HG03159 (cell line): ENCODE data around the gene STAT4.

Source experiments
- ATAC-seq: cut with Tn5 transposase; IDR thresholded peaks from one replicate; pipeline ENCODE4 v1.9.1; 2021; ENCODE audit warnings: mild to moderate bottlenecking, moderate library complexity; ENCODE audit not compliant: unreplicated experiment

Gene STAT4

DNA sequence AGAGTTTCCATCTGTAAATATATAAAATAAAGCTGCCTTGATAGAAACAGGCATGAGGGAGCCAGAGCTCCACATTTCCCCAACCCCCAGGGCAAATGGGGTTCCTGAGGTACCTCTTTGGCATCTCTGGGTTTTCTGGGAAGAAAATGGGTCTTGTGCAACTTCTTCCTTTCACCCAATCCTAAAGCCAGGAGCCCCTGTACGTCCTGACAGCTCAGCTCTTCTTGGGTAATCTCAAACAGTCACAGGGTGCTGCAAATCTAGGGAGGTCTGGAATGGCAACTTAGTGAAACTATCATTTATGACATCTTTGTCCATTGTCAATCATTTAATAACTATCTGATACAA lies 100.2 kb downstream of the STAT4 start:
- no peak for ATAC-seq

DNA sequence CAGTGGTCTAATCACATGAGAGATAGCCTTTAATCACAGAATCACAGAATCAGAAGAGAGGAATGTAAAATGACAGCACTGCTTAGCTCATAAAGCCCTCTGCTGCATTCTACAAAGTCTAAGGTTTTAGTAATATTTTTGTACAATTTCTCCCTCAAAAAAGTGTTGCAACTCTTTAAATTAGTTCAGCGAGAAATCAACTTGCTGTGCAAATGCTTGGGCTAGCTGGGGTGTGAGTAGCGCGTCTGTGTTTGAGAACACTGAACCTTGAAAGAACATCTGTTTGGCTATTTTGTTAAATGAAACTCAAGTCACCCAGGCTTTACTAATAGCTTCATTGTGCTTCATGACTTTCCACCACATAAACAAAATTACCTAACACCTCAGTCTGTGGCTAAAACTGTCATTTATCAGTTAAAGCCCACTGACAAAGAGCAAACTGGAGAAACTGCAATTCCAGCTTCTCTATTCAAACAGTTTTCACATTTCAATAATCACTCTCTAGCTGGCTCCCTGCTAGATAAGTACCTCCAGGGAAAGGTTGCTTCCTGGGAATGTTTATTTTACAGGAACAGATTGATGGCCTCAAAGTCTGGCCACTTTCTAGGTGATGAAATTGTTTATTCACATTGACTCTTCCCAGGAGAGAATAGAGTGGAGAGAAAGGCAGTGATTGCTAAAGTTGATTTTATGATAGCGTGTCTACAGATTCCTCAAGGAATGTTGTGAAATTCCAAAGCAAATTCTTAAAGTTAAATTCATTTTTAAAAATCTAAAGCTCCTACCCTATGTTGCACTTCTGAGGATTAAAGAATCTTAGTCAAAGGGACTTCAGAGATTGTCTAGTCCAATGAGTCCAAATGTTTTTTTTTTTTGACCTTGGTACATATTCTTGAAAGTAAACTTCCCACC lies 100.8 kb downstream of the STAT4 start:
- ATAC-seq: peak; percentile 81

GRCh38 chr2:191048073-191048472 lies 102.7 kb downstream of the STAT4 start:
- ATAC-seq: no peak

GRCh38 chr2:191045141-191045540 lies 105.7 kb downstream of the STAT4 start:
- no peak for ATAC-seq

- ATAC-seq: no peak
Observed at GRCh38 chr2:191043438-191043837, 107.4 kb downstream of the STAT4 start.

DNA sequence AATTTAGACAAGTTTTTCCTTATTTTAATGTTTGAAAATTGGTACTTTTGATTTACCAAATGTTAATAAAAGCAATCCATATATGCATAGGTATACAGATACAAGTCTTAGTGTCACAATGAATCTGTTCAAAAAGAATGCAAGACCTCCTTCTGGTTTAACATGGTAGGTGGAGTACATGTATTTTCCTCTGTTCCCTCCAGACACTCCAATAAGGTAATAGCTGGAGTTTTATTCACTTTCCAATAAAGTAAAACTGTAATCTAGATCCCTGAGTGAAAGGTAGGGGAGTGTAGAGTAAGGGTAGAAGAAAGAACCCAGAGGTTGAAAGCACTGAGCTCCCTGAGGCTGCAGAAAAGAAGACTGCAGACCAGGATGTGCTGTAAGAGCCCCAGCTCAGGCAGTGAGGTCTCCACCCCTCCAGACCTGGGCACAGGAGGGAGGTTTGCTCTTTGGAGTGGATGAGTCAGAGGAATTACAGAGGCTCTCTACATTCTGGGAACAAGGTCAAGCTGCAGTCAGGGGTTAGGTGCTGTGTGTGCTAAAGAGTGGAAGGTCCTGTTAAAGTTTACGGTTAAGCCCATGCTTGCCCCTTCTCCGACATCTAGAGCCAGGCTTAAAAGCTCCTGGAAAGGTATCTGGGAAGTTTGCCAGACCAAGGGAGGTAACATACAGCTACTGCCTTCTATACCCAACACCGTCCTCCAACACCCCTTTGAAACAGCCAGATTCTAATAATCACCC lies 109.2 kb downstream of the STAT4 start:
- no peak for ATAC-seq

GRCh38 chr2:191039616-191040015 lies 111.2 kb downstream of the STAT4 start:
- no peak for ATAC-seq

DNA sequence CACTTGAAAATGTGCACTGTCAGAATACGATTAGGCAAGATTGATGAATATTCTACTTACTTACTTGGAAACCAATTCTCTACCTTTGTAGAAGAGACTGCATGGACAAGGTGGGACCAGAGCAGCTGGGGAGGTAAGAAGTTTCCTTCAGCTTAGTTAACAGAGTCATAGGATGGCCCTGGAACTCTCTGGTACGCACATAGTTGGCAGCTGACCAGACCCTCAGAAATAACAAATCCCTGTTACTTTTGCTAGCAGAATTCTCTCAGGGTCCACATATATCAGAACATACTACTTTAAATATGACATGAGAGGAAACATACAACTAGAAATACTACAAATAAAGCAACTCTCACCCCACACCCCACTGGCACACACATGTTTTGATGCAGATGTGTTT lies 112.1 kb downstream of the STAT4 start:
- no peak for ATAC-seq

DNA sequence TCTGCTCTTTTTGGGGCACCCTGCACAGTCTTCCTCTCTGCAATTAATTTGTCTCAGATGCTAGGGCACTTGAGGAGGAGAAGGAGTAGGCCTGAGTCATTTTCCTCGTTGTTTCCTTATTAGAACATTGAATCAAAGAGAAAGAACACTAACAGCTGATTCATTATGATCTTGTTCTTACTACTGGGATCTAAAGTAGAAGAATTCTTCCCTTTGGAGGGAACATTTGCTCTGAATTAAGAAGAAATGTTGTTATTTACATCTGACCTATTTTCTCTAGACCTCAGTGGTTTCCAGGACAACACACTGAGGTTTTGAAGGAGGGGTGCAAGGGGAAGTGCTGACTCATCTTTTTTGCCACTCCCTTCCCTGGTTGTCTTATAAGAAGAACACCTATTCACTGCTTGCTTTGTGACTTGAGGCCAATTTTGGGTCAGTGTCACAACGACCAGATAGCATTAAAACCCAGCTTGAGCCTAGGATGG lies 112.5 kb downstream of the STAT4 start:
- no peak for ATAC-seq

- ATAC-seq: no peak
Observed at GRCh38 chr2:191037351-191037750, 113.4 kb downstream of the STAT4 start.

DNA sequence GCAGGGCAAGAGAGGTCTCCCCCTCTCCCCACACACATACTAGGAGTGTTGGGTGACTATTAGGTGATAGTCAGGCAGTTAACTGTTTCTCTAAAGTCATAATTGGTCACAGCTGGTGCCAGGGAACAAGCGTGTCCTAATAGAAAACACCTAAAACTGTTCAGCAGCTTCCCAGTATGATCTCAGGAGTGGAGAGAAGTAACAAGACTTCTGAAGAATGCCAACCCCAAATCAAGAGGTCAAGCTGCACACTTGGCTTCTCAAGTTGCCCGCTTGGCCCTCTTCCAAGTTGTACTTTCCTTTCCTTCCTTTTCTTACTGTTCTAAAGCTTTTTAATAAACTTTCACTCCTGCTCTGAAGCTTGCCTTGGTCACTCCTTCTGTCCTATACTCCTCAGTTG lies 114.4 kb downstream of the STAT4 start:
- ATAC-seq: no peak

- ATAC-seq: no peak
Observed at GRCh38 chr2:191032588-191033429, 118.0 kb downstream of the STAT4 start.

DNA sequence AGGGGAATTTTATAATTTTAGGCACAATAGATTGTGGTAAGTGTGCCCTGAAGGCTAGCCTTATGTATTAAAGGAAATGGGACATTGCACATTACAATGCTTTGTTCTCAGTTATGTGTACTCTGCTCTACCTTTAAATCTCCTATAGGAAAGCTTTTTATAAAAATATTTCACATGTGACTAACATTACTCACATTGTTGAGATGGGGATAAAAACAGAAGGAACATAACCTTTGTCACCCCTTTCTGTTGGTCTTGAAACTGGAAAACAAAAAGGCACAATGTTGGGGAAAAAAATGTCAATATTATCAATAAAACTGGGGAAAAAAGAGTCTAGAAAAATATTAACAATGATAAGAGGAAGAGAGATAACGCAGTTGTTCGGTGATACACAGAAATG lies 119.5 kb downstream of the STAT4 start:
- ATAC-seq: no peak

- peak; percentile 85 for ATAC-seq
Observed at GRCh38 chr2:191030521-191031154, 120.2 kb downstream of the STAT4 start.

DNA sequence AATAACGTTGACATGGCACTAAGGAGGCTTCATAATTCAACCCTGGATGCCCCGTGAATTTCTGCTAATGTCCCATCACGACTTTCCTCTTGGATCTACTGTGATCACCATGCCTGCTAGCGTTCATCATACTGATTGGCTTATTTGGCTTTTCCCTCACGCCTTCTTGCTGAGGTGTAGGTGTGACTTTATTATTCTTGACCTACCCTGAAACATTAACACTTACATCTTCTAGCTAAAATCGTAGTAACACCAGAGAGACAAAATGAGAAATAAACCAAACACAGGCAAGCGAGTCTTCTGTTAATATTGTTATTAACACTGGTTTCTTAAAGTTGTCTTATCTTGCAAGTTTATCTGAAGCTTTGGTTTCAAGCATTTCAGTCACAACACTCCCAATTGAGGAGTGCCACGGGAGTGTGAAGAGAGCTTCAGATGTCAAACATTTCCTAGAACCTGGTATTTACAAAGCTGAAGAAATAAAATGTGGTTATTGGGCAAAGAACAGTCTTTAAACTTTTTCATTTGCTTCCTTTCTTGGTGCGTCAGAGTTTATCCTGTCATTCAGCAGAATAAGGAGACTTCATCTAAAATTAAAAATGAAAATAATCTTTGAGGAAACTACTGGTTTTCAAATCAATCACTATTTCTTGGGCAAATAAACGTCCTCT lies 121.4 kb downstream of the STAT4 start:
- no peak for ATAC-seq

DNA sequence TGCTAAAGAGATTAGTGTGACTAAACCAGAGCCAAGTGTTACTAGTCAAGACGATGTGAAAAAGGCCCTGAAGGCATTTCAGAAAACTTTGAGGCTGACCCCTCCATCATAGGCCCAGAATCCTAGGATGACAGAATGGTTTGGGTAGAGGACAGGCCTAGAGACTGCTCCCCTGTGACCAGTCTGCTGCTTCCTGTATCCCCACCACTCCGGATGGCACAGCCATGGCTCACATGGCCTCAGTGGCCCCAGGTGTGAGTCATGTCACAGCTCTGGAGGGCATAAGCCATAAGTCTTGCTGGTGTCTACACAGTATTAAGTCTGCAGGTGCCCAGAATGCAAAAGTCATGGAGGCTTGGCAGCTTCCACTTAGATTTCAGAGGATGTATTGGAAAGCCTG lies 124.4 kb downstream of the STAT4 start:
- ATAC-seq: no peak

- ATAC-seq: no peak
Observed at GRCh38 chr2:191025135-191025534, 125.7 kb downstream of the STAT4 start.

GRCh38 chr2:191023235-191023679 lies 127.5 kb downstream of the STAT4 start:
- ATAC-seq: no peak

- peak; percentile 20 for ATAC-seq
Observed at GRCh38 chr2:191020742-191021381, 129.9 kb downstream of the STAT4 start.
